ENCODE results near the gene ACTL7B. TPM values are rescaled to one million over a fixed set of nuclear protein-coding genes. Genes with fewer than 3 reads are reported as not detected.
"Not testable (repeated sequence)": the region's sequence is repeated elsewhere in the genome, so short reads cannot be mapped to it uniquely, and the experiment has no call there.

Gene ACTL7B
- total and polyA plus RNA-seq, 4 donors: not detected

DNA sequence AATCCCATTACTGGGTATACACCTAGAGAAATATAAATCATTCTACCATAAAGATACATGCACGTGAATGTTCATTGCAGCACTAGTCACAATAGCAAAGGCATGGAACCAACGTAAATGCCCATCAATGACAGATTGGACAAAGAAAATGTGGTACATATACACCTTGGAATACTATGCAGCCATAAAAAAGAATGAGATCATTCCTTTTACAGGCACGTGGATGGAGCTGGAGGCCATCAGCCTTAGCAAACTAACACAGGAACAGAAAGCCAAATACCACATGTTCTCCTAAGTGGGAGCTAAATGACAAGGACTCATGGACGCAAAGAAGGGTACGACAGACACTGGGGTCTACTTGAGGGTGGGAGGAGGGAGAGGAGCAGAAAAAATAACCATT is 16.2 kb downstream of the ACTL7B start:
- ATAC-seq (ENCODE audit: low FRiP score); H3K36me3 ChIP-seq (ENCODE audit: control insufficient read depth in 1 of 2, insufficient read depth in 2 of 2, low read length in 1 of 2); intact Hi-C loops (cut with DNase I); H3K27ac ChIP-seq (ENCODE audit: low read depth in 1 of 2, low read length in 2 of 2); H3K9me3 ChIP-seq (ENCODE audit: control insufficient read depth, low read length); H3K27me3 ChIP-seq (ENCODE audit: control insufficient read depth in 1 of 2, insufficient read depth in 2 of 2, low read length in 1 of 2); H3K4me3 ChIP-seq (ENCODE audit: low read length in 2 of 2); DNase-seq; H3K4me1 ChIP-seq (ENCODE audit: control insufficient read depth in 1 of 2, insufficient read depth in 2 of 2, low read length in 2 of 2): not testable (repeated sequence)
- 90% methylated on average over 5 of the region's 5 CpGs for WGBS, 2 donors

DNA sequence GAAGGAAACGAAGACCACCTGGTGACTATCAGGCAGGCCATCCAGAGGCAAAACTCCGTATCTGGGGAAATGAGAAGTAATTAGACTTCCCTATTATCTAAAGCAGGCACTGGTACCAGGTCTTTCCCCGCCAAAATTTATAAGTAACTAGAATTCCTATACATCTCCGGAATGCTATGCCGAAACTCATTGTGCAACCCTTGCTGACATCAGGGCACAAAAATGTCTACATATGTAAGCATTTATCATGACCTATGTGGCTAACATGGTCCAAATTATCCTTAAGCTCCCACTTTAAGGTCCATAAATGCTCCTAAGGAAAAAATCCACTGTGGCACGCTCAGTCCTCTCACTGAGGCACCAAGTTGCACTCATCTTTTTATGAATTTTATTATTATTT is 17.8 kb downstream of the ACTL7B start:
- H3K27me3 ChIP-seq (ENCODE audit: control insufficient read depth in 1 of 2, insufficient read depth in 2 of 2, low read length in 1 of 2): no peaks in the 10 kb centered on the region
- H3K4me3 ChIP-seq (ENCODE audit: low read length in 2 of 2): no peak overlapping the region
- 72 to 82% methylated on average over 6 of the region's 6 CpGs for WGBS, 2 donors
- H3K27ac ChIP-seq (ENCODE audit: low read depth in 1 of 2, low read length in 2 of 2): no peak overlapping the region
- ATAC-seq (ENCODE audit: low FRiP score) (no peak), DNase-seq (no peak)
- no peaks in the 10 kb centered on the region for H3K36me3 ChIP-seq (ENCODE audit: control insufficient read depth in 1 of 2, insufficient read depth in 2 of 2, low read length in 1 of 2)
- intact Hi-C loops (cut with DNase I): no loop called here
- H3K4me1 ChIP-seq (ENCODE audit: control insufficient read depth in 1 of 2, insufficient read depth in 2 of 2, low read length in 2 of 2): no peaks in the 10 kb centered on the region
- peaks cover 3% of the 10 kb centered on the region for H3K9me3 ChIP-seq (ENCODE audit: control insufficient read depth, low read length)

DNA sequence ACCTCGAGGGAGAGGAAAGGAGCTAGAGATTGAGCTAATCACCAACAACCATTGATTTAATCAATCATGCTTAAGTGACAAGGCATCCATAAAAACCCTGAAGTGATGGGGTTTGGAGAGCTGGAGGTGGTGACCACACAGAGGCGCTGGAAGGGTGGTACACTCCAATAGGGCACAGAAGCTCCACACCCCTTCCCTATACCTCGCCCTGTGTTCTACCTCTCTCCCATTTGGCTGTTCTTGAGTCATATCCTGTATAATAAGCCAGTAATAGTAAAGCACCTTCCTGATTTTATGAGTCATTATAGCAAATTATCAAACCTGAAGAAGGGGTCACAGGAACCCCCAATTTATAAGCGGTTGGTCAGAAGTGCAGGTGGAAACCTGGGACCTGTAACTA is 18.3 kb downstream of the ACTL7B start:
- DNase-seq: no peak
- no peaks in the 10 kb centered on the region for H3K27me3 ChIP-seq (ENCODE audit: control insufficient read depth in 1 of 2, insufficient read depth in 2 of 2, low read length in 1 of 2)
- 84 to 86% methylated on average over 4 of the region's 4 CpGs for WGBS, 2 donors
- H3K4me3 ChIP-seq (ENCODE audit: low read length in 2 of 2): no peak overlapping the region
- H3K36me3 ChIP-seq (ENCODE audit: control insufficient read depth in 1 of 2, insufficient read depth in 2 of 2, low read length in 1 of 2): no peaks in the 10 kb centered on the region
- H3K9me3 ChIP-seq (ENCODE audit: control insufficient read depth, low read length): peaks cover 3% of the 10 kb centered on the region
- intact Hi-C loops (cut with DNase I): no loop called here
- no peaks in the 10 kb centered on the region for H3K4me1 ChIP-seq (ENCODE audit: control insufficient read depth in 1 of 2, insufficient read depth in 2 of 2, low read length in 2 of 2)
- H3K27ac ChIP-seq (ENCODE audit: low read depth in 1 of 2, low read length in 2 of 2): no peak overlapping the region
- ATAC-seq (ENCODE audit: low FRiP score): no peak

- Histone ChIP-seq H3K4me1 (ENCODE audit: control insufficient read depth in 1 of 2, insufficient read depth in 2 of 2, low read length in 2 of 2) (no peaks in the 10 kb centered on the region), H3K4me3 (ENCODE audit: low read length in 2 of 2) (no peak overlapping the region), H3K9me3 (ENCODE audit: control insufficient read depth, low read length) (peaks cover 3% of the 10 kb centered on the region), H3K27me3 (ENCODE audit: control insufficient read depth in 1 of 2, insufficient read depth in 2 of 2, low read length in 1 of 2) (no peaks in the 10 kb centered on the region), H3K36me3 (ENCODE audit: control insufficient read depth in 1 of 2, insufficient read depth in 2 of 2, low read length in 1 of 2) (no peaks in the 10 kb centered on the region), H3K27ac (ENCODE audit: low read depth in 1 of 2, low read length in 2 of 2) (no peak overlapping the region)
- no peak for DNase-seq
- ATAC-seq (ENCODE audit: low FRiP score): no peak
- intact Hi-C loops (cut with DNase I): no loop called here
- 66 to 77% methylated on average over 5 of the region's 5 CpGs for WGBS, 2 donors
Measured at GRCh38 chr9:108836781-108837180, 19.0 kb downstream of the ACTL7B start.

- Histone ChIP-seq H3K4me3 (ENCODE audit: low read length in 2 of 2) (no peak overlapping the region), H3K36me3 (ENCODE audit: control insufficient read depth in 1 of 2, insufficient read depth in 2 of 2, low read length in 1 of 2) (no peaks in the 10 kb centered on the region), H3K9me3 (ENCODE audit: control insufficient read depth, low read length) (peaks cover 3% of the 10 kb centered on the region), H3K27ac (ENCODE audit: low read depth in 1 of 2, low read length in 2 of 2) (no peak overlapping the region), H3K4me1 (ENCODE audit: control insufficient read depth in 1 of 2, insufficient read depth in 2 of 2, low read length in 2 of 2) (no peaks in the 10 kb centered on the region), H3K27me3 (ENCODE audit: control insufficient read depth in 1 of 2, insufficient read depth in 2 of 2, low read length in 1 of 2) (no peaks in the 10 kb centered on the region)
- WGBS, 2 donors: 92% methylated on average over 9 of the region's 9 CpGs
- ATAC-seq (ENCODE audit: low FRiP score) (no peak), DNase-seq (no peak)
- intact Hi-C loops (cut with DNase I): no loop called here
Measured at GRCh38 chr9:108836319-108836718, 19.5 kb downstream of the ACTL7B start.

DNA sequence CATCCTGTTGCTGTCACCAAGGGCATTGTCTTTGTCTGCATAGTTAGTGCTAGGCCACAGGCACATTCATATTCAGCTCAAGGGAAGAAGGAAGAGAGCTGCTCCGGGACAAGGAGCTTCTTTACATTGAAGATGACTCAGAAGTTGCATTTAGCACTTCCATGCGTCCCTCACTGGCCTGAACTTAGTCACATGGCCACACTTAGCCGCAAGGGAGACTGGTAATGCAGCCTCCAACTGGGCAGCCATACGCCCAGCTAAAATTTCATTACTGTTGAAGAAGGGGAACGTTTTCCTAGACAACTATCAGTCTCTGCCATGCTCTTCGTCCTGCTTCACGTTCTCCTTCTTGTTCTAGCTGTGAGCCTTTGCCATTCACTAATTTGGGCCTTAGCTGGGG is 20.0 kb downstream of the ACTL7B start:
- H3K4me3 ChIP-seq (ENCODE audit: low read length in 2 of 2): no peak overlapping the region
- WGBS, 2 donors: 91 to 93% methylated on average over 7 of the region's 7 CpGs
- H3K4me1 ChIP-seq (ENCODE audit: control insufficient read depth in 1 of 2, insufficient read depth in 2 of 2, low read length in 2 of 2): no peaks in the 10 kb centered on the region
- ATAC-seq (ENCODE audit: low FRiP score) (no peak), DNase-seq (no peak)
- no peaks in the 10 kb centered on the region for H3K27me3 ChIP-seq (ENCODE audit: control insufficient read depth in 1 of 2, insufficient read depth in 2 of 2, low read length in 1 of 2)
- no peak overlapping the region for H3K27ac ChIP-seq (ENCODE audit: low read depth in 1 of 2, low read length in 2 of 2)
- H3K9me3 ChIP-seq (ENCODE audit: control insufficient read depth, low read length): peaks cover 3% of the 10 kb centered on the region
- intact Hi-C loops (cut with DNase I): no loop called here
- no peaks in the 10 kb centered on the region for H3K36me3 ChIP-seq (ENCODE audit: control insufficient read depth in 1 of 2, insufficient read depth in 2 of 2, low read length in 1 of 2)

- H3K27me3 ChIP-seq (ENCODE audit: control insufficient read depth in 1 of 2, insufficient read depth in 2 of 2, low read length in 1 of 2): no peaks in the 10 kb centered on the region
- intact Hi-C loops (cut with DNase I): no loop called here
- ATAC-seq (ENCODE audit: low FRiP score) (no peak), DNase-seq (no peak)
- 66 to 73% methylated on average over 4 of the region's 4 CpGs for WGBS, 2 donors
- H3K27ac ChIP-seq (ENCODE audit: low read depth in 1 of 2, low read length in 2 of 2): no peak overlapping the region
- no peaks in the 10 kb centered on the region for H3K4me1 ChIP-seq (ENCODE audit: control insufficient read depth in 1 of 2, insufficient read depth in 2 of 2, low read length in 2 of 2)
- H3K4me3 ChIP-seq (ENCODE audit: low read length in 2 of 2): no peak overlapping the region
- H3K36me3 ChIP-seq (ENCODE audit: control insufficient read depth in 1 of 2, insufficient read depth in 2 of 2, low read length in 1 of 2): no peaks in the 10 kb centered on the region
- H3K9me3 ChIP-seq (ENCODE audit: control insufficient read depth, low read length): peaks cover 3% of the 10 kb centered on the region
Measured at GRCh38 chr9:108834959-108835665, 20.7 kb downstream of the ACTL7B start.

DNA sequence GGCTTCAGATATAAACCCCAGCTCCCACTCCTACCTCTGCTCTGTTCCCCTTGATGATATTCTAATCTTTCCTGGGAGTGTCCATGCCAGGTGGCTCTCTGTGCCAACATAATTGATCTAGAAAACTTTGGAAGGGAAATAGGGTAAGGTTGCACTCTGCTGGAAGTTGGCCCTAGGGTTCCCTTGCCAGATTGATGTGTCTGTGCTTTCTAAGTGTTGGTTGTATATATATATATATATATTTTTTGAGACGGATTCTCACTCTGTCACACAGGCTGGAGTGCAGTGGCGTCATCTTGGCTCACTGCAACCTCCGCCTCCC is 23.6 kb downstream of the ACTL7B start:
- ATAC-seq (ENCODE audit: low FRiP score) (no peak), DNase-seq (no peak)
- 88 to 94% methylated on average over 3 of the region's 3 CpGs for WGBS, 2 donors
- Histone ChIP-seq H3K4me1 (ENCODE audit: control insufficient read depth in 1 of 2, insufficient read depth in 2 of 2, low read length in 2 of 2) (no peaks in the 10 kb centered on the region), H3K9me3 (ENCODE audit: control insufficient read depth, low read length) (peaks cover 2% of the 10 kb centered on the region), H3K27me3 (ENCODE audit: control insufficient read depth in 1 of 2, insufficient read depth in 2 of 2, low read length in 1 of 2) (no peaks in the 10 kb centered on the region), H3K36me3 (ENCODE audit: control insufficient read depth in 1 of 2, insufficient read depth in 2 of 2, low read length in 1 of 2) (no peaks in the 10 kb centered on the region), H3K27ac (ENCODE audit: low read depth in 1 of 2, low read length in 2 of 2) (no peak overlapping the region), H3K4me3 (ENCODE audit: low read length in 2 of 2) (no peak overlapping the region)
- intact Hi-C loops (cut with DNase I): no loop called here

- intact Hi-C loops (cut with DNase I): no loop called here
- Histone ChIP-seq H3K9me3 (ENCODE audit: control insufficient read depth, low read length) (peaks cover 2% of the 10 kb centered on the region), H3K4me1 (ENCODE audit: control insufficient read depth in 1 of 2, insufficient read depth in 2 of 2, low read length in 2 of 2) (no peaks in the 10 kb centered on the region), H3K36me3 (ENCODE audit: control insufficient read depth in 1 of 2, insufficient read depth in 2 of 2, low read length in 1 of 2) (no peaks in the 10 kb centered on the region), H3K27ac (ENCODE audit: low read depth in 1 of 2, low read length in 2 of 2) (no peak overlapping the region), H3K4me3 (ENCODE audit: low read length in 2 of 2) (no peak overlapping the region), H3K27me3 (ENCODE audit: control insufficient read depth in 1 of 2, insufficient read depth in 2 of 2, low read length in 1 of 2) (no peaks in the 10 kb centered on the region)
- DNase-seq (no peak), ATAC-seq (ENCODE audit: low FRiP score) (no peak)
- WGBS, 2 donors: 33 to 37% methylated on average over 1 of the region's 1 CpG
Measured at GRCh38 chr9:108831496-108832178, 24.1 kb downstream of the ACTL7B start.
